ENCODE results near the gene ACTMAP. TPM values are rescaled to one million over a fixed set of nuclear protein-coding genes. Genes with fewer than 3 reads are reported as not detected.
A peak's percentile ranks its signal among the peaks of the same experiment; 100 is the strongest.

Gene ACTMAP
- total and polyA plus RNA-seq, 2 of the 13 experiments (the other 11 are each of a cell fraction or from before 2014, with no cell fraction given), result 2.2 to 7.9 TPM

- TF ChIP-seq FIP1L1 (IDR thresholded peaks at IDR 0.05; ENCODE audit: borderline replicate concordance, insufficient read depth, low read depth, low read length), result no peak
- no peak for TF ChIP-seq IRX3 (CRISPR knock-in tag; IDR thresholded peaks at IDR 0.05; ENCODE audit: borderline replicate concordance, low read depth)
- TF ChIP-seq HMGA1 (CRISPR knock-in tag; conservative IDR thresholded peaks at IDR 0.05), result no peak
- TF ChIP-seq ZEB1 (IDR thresholded peaks at IDR 0.05; ENCODE audit: insufficient replicate concordance, low read depth), result no peak
- no peak for TF ChIP-seq TBP (CRISPR knock-in tag; IDR thresholded peaks at IDR 0.05)
- no peak for TF ChIP-seq IRF9 (CRISPR knock-in tag; IDR thresholded peaks at IDR 0.05; ENCODE audit: borderline replicate concordance)
- TF ChIP-seq ZFX (CRISPR knock-in tag; IDR thresholded peaks at IDR 0.05; ENCODE audit: low read depth), result peak; percentile 82
- no peak for TF ChIP-seq BRCA1 (CRISPR knock-in tag; IDR thresholded peaks at IDR 0.05)
- TF ChIP-seq ATF6 (CRISPR knock-in tag; conservative IDR thresholded peaks at IDR 0.05), result no peak
- peak; percentile 19; the same call in 1 of the 2 replicates for TF ChIP-seq ZBTB38 (CRISPR knock-in tag; IDR thresholded peaks at IDR 0.05)
- peak; percentile 94 for TF ChIP-seq HNF4G (IDR thresholded peaks at IDR 0.05; ENCODE audit: borderline replicate concordance, low read depth, low read length)
- TF ChIP-seq HNF4G (CRISPR knock-in tag; IDR thresholded peaks at IDR 0.05; ENCODE audit: borderline replicate concordance, low read depth), result peak; percentile 80; the same call in 1 of the 2 replicates
- TF ChIP-seq ELF1 (CRISPR knock-in tag; IDR thresholded peaks at IDR 0.05), result no peak
- no peak for TF ChIP-seq ZNF367 (CRISPR knock-in tag; IDR thresholded peaks at IDR 0.05; ENCODE audit: borderline replicate concordance)
- no peak for TF ChIP-seq ZNF335 (CRISPR knock-in tag; IDR thresholded peaks at IDR 0.05)
- TF ChIP-seq NR2F2 (IDR thresholded peaks at IDR 0.05; ENCODE audit: borderline replicate concordance, low read depth), result no peak
- TF ChIP-seq ZNF878 (CRISPR knock-in tag; IDR thresholded peaks at IDR 0.05), result 0 out of 2 replicates have a peak, but pooled peaks have one; percentile 35
- TF ChIP-seq YY1 (IDR thresholded peaks at IDR 0.05; ENCODE audit: insufficient read depth, insufficient replicate concordance, low read depth, low read length), result no peak
- TF ChIP-seq THAP7 (CRISPR knock-in tag; IDR thresholded peaks at IDR 0.05), result 0 out of 2 replicates have a peak, but pooled peaks have one; percentile 37
- TF ChIP-seq MATR3 (CRISPR knock-in tag; IDR thresholded peaks at IDR 0.05), result no peak
- TF ChIP-seq MTF1 (CRISPR knock-in tag; IDR thresholded peaks at IDR 0.05), result no peak
- 0 out of 2 replicates have a peak, but pooled peaks have one; percentile 54 for TF ChIP-seq PAX8 (CRISPR knock-in tag; IDR thresholded peaks at IDR 0.05; ENCODE audit: borderline replicate concordance)
- peak; percentile 63; the same call in 1 of the 2 replicates for TF ChIP-seq BCL3 (CRISPR knock-in tag; IDR thresholded peaks at IDR 0.05)
- peak; percentile 59; the same call in 1 of the 2 replicates for TF ChIP-seq PITX1 (CRISPR knock-in tag; IDR thresholded peaks at IDR 0.05)
- TF ChIP-seq TFAP4 (IDR thresholded peaks at IDR 0.05; ENCODE audit: borderline replicate concordance, low read depth), result peak; percentile 84; the same call in 1 of the 2 replicates
Observed at GRCh38 chr19:40718774-40719391, 31.4 kb downstream of the ACTMAP start (continued).
